ENCODE results near the gene KRTAP12-2.
"Not testable (repeated sequence)": the region's sequence is repeated elsewhere in the genome, so short reads cannot be mapped to it uniquely, and the experiment has no call there.

Gene KRTAP12-2

DNA sequence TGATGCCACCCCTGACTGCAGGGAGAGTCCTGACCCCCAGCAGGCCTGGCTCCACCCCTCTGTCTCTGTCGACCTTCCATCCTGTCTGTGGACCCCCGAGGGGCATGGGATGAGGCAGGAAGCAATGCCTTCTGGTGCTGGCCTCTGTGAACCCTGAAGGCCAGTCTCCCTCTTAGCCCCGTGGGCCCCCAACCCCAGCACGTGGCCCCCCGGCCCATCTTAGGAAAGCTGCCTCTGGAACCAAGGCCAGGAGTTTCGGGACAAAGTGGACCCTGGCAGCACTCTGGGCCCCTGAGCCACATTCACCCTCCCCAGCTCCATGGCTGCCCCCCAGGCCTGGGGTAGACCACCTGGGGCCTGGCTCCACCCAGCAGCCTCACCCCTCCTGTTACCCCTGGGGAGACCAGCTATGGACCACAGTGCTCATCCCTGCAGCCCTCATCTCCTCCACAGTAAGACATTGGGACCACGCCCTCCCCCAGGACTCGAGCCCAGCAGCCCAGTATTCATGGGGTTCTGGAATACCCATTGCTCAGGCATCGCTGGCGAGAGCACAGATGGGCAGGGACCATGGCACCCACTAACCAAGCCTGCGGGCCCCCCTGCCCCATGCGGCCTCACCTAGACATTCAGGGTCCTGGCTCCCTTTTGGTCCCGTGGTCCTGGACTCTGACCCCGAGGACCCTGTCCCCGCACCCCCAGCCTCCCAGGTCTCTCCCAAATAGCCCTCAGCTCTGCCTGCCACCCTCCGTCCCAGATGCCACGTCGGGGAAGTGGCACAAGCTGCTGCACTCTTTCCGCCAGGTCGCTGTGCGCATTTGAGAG, 28.0 kb downstream of the KRTAP12-2 start:
- DNase-seq; in situ Hi-C loops (cut with HindIII; ENCODE audit: low pct_ligation_motif_present, low pct_unique_long_range_greater_than_20kb, low sequenced_read_pairs): not testable (repeated sequence)

DNA sequence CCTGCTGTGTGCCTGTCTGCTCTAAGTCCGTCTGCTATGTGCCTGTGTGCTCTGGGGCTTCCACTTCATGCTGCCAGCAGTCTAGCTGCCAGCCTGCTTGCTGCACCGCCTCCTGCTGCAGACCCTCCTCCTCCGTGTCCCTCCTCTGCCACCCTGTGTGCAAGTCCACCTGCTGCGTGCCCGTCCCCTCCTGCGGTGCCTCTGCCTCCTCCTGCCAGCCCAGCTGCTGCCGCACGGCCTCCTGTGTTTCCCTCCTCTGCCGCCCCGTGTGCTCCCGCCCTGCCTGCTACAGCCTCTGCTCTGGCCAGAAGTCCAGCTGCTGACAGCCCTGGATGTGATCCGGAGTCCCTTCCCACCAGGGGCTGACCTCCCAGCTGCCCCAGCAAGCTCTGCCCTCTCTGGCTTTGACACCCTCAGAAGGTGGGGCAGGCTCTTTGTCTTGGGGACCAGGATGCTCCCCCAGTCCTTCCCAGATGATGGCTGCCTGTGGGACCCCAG, 28.8 kb downstream of the KRTAP12-2 start:
- DNase-seq; in situ Hi-C loops (cut with HindIII; ENCODE audit: low pct_ligation_motif_present, low pct_unique_long_range_greater_than_20kb, low sequenced_read_pairs): not testable (repeated sequence)

DNA sequence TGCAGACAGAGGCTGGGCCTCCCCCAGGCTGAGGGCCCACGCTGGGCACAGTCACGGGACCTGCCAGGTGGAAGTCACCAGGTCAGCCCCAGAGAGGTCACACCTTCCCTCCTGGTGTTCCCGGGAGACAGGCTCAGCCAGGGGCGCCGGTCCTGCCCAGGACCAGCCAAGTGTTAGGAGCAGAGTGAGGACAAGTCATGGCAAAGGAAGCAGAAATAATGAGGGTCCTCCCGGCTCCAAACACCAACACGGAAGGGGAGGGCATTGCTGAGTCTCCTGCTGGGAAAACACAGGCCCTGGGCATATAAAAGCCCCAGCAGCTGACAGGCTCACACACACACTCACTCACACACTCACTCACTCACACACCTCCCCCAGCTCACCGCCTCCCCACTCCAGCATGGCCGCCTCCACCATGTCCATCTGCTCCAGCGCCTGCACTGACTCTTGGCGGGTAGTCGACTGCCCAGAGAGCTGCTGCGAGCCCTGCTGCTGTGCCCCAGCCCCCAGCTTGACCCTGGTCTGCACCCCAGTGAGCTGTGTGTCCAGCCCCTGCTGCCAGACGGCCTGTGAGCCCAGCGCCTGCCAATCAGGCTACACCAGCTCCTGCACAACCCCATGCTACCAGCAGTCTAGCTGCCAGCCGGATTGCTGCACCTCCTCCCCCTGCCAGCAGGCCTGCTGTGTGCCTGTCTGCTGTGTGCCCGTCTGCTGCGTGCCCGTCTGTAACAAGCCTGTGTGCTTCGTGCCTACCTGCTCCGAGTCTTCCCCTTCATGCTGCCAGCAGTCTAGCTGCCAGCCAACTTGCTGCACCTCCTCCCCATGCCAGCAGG, 29.5 kb downstream of the KRTAP12-2 start, which contains the start of gene KRTAP10-10:
TSS of gene KRTAP10-10 (plus strand) at position 339 of the 833 bp plus-strand sequence. CDS start at position 401, 62 bp downstream.
- in situ Hi-C loops (cut with HindIII; ENCODE audit: low pct_ligation_motif_present, low pct_unique_long_range_greater_than_20kb, low sequenced_read_pairs): no loop called here
- DNase-seq: no peak

DNA sequence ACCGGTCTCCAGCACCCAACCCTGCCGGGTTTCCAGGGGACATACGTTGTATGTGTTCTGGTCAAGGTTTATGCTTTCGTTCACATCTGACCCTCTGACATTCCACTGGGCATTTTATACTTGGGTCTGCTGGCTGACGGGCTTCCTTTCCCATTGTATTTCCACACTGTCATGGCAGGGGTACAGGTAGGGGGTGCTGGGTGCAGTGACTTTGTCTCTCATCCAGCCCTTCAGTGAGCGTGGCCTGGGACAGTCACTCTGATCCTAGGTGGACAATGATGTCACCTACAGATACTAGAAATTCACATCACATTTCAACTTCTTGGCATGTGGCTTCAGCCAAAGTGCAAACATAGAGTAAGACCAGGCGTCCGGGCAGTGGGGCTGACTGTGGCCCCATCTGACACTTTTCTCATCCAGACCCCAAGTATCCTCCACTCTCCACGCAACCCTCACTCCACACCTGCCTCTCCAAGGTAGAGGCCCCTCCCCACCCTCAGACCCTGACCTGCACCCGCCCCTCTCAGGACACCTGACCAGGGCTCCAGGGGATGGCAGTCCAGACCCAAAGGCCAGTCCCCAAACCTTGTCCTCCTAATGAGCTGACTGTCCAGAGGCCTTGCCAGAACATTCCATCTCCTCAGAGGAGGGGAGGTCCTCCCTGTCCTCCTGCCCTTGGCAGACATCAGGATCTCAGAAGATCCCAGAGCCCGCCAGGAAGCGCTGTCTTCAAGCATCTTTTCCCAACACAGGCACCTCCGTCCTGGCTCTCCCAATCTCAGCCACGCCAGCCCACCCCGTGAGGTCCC, 30.3 kb downstream of the KRTAP12-2 start:
- no peak for DNase-seq
- in situ Hi-C loops (cut with HindIII; ENCODE audit: low pct_ligation_motif_present, low pct_unique_long_range_greater_than_20kb, low sequenced_read_pairs): no loop called here

DNA sequence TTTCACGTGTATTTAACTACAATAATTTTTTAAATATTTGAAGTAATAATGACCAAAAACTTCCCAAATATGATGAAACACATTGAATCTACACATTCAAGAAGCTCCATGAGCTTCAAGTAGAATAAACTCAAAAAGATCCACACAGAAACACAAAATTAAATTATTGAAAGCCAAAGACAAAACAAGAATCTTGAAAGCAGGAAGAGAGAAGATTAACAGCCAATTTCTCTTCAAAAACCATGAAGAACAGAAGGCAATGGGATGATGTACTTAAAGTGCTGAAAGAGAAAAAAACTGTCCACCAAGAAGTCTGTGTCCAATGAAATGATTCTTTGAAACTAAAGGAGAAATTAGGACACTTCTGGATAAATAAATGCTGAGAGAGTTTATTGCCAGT, 34.7 kb downstream of the KRTAP12-2 start:
- no peak for DNase-seq
- in situ Hi-C loops (cut with HindIII; ENCODE audit: low pct_ligation_motif_present, low pct_unique_long_range_greater_than_20kb, low sequenced_read_pairs): no loop called here

DNA sequence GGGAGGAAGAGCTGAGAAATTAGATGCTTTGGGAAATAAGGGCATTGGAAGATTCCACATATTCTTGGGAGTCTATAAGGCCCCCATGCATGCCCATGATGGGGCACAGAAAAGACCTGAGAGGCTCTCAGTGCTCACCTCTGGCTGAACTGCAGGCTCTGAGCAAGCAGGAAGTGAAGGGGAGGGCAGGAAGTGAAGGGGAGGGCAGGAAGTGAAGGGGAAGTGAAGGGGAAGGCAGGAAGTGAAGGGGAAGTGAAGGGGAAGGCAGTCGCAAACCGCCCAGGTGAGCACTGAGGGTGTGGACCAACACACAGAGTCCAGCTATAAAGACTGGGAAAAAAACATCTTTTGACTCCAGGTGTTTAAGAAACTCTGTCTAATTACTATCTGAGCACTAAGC, 36.3 kb downstream of the KRTAP12-2 start:
- in situ Hi-C loops (cut with HindIII; ENCODE audit: low pct_ligation_motif_present, low pct_unique_long_range_greater_than_20kb, low sequenced_read_pairs): no loop called here
- DNase-seq: no peak

DNA sequence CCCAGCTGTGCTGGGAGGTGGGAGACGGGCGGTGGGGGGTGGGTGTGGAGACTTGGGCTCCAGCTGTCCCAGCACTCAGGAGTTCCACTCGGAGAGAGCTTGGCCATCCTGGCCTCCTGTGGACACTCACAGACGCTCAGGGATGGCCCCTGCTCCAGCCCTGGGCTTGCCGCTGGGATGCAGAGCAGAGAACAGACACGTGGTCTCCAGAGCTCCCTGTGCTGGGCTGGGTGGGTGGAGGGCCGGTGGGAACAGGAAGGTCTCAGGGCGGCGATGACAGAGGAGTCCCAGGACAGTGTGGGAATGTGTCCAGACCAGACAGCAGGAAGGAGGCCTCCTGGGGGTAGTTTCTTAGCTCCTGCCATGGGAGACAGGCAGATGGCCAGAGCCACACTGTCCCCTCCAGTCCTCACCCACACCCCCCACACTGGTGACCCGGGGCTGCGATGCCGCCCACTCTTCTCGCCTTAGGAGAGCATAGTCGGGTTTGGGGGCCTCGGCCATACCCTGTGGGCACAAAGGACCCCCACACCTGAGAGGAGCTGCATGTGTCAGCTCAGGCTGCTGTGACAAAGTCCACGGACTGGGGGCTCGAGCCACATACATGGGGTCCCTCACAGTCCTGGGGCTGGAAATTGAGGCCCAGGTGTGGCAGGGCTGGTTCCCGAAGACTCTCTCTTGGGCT, 37.9 kb downstream of the KRTAP12-2 start:
- DNase-seq: no peak
- in situ Hi-C loops (cut with HindIII; ENCODE audit: low pct_ligation_motif_present, low pct_unique_long_range_greater_than_20kb, low sequenced_read_pairs): no loop called here

DNA sequence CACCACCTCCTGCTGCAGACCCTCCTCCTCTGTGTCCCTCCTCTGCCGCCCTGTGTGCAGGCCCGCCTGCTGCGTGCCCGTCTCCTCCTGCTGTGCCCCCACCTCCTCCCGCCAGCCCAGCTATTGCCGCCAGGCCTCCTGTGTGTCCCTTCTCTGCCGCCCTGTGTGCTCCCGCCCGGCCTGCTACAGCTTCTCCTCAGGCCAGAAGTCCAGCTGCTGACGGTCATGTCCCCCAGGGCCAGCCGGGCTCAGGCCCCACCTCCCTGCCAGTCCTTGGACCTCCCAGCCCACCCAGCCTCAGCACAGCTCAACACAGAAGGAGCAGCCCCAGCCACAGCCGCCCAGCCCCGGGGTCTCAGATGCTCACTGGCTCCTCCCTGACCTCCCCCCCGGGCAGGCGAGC, 38.9 kb downstream of the KRTAP12-2 start:
- DNase-seq; in situ Hi-C loops (cut with HindIII; ENCODE audit: low pct_ligation_motif_present, low pct_unique_long_range_greater_than_20kb, low sequenced_read_pairs): not testable (repeated sequence)

DNA sequence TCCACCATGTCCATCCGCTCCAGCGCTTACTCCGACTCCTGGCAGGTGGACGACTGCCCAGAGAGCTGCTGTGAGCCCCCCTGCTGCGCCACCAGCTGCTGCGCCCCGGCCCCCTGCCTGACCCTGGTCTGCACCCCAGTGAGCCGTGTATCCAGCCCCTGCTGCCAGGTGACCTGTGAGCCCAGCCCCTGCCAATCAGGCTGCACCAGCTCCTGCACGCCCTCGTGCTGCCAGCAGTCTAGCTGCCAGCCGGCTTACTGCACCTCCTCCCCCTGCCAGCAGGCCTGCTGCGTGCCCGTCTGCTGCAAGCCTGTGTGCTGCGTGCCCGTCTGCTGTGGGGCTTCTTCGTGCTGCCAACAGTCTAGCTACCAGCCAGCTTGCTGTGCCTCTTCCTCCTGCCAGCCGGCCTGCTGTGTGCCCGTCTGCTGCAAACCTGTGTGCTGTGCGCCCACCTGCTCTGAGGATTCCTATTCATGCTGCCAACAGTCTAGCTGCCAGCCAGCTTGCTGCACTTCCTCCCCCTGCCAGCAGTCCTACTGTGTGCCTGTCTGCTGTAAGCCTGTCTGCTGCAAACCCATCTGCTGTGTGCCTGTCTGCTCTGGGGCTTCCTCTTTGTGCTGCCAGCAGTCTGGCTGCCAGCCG, 39.4 kb downstream of the KRTAP12-2 start:
- DNase-seq; in situ Hi-C loops (cut with HindIII; ENCODE audit: low pct_ligation_motif_present, low pct_unique_long_range_greater_than_20kb, low sequenced_read_pairs): not testable (repeated sequence)

DNA sequence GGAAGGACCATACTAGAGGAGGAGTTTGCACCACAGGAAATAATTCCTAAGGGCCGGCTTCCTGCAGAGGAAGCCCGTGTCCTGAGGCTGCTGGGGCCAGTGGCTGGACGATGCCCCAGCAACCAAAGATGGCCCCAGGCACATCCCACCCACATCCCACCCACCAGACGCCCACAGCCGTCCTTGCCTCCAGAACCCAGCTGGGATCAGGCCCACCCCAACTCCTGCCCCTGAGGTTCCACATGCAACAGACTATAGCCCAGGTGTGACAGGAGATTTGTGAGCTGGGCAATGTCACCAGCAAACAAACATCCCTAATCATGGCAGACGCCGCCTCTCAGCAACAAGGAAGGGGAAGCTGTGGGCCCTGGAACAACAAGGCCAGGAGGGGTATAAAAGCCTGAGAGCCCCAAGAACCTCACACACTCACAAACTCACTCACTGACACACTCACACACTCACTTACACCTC, 40.0 kb downstream of the KRTAP12-2 start, which contains the start of gene KRTAP10-9:
TSS of gene KRTAP10-9 (plus strand) at position 421 of the 471 bp plus-strand sequence. CDS start 79 bp downstream, outside the sequence.
- DNase-seq: no peak
- in situ Hi-C loops (cut with HindIII; ENCODE audit: low pct_ligation_motif_present, low pct_unique_long_range_greater_than_20kb, low sequenced_read_pairs): no loop called here

DNA sequence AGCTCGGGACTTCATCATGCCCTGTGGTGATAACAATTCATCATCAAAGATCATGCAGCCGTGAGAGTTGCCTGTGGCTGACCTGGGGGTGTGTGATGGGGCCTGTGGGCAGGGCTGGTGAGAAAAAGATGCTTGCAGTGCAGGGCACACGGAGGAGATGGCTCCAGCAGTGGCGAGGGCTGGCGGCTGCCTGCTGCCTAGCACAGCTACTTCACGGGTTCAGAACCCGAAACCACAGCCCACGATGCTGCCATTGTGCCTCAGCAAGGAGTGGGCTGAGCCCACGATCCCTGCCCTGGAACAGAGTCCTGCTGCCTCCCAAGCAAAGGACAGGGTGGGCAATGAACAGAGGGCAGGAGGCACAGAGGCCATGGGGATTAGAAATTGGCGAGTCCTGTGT, 40.5 kb downstream of the KRTAP12-2 start:
- DNase-seq: no peak
- in situ Hi-C loops (cut with HindIII; ENCODE audit: low pct_ligation_motif_present, low pct_unique_long_range_greater_than_20kb, low sequenced_read_pairs): no loop called here

DNA sequence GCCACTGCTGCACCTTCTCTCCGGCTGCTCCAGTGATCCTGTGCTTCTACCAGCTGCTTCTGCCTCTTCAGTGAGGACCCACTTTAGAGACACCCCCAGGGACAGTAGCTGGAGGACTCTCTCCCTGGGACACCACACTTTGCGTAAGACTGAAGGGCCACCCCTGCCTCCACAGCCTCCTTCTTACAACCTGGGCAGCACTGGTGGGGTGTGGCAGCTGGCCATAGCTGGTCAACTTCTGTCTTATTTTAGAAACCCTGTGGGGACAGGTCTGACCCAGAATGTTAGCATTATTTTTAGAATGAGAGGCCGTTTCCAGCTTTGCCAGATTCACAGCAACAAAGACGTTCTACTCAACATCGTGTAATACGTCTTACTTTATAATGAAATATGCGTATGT, 41.0 kb downstream of the KRTAP12-2 start:
- no peak for DNase-seq
- in situ Hi-C loops (cut with HindIII; ENCODE audit: low pct_ligation_motif_present, low pct_unique_long_range_greater_than_20kb, low sequenced_read_pairs): no loop called here

DNA sequence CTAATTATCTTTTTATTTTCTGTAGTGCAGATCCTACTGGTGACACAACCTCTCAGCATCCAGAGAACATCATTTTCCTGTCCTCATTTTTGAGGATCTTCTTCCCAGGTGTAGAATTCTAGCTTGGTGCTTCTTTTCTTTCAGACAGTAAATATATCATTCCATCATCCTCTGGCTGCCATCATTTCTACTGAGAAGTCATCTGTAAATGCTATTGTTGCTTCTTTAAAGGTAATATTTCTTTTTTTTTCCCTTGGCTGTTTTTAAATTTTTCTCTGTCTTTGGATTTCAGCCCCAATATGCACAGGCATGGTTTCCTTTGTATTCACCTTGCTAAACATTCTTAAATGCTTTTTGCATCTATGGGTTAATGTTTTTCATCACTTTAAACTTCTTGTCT, 43.2 kb downstream of the KRTAP12-2 start:
- in situ Hi-C loops (cut with HindIII; ENCODE audit: low pct_ligation_motif_present, low pct_unique_long_range_greater_than_20kb, low sequenced_read_pairs): no loop called here
- no peak for DNase-seq

DNA sequence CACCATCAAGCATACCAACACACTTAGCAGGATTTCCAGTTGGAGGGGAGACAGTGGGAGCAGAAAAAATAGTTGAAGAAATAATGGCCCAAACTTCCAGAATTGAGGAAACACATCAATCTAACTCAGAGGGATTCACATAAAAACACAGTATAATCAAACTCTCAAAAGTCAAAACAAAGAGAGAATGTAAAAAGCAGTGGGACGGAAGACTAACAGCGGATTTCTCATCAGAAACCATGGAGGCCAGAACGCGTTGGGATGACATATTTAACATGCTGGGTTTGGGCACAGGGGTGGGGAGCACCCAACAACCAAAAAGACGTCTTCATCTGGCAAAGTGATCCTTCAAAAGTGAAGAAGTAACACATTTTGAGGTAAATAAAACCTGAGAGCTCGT, 46.8 kb downstream of the KRTAP12-2 start:
- in situ Hi-C loops (cut with HindIII; ENCODE audit: low pct_ligation_motif_present, low pct_unique_long_range_greater_than_20kb, low sequenced_read_pairs): no loop called here
- DNase-seq: no peak

DNA sequence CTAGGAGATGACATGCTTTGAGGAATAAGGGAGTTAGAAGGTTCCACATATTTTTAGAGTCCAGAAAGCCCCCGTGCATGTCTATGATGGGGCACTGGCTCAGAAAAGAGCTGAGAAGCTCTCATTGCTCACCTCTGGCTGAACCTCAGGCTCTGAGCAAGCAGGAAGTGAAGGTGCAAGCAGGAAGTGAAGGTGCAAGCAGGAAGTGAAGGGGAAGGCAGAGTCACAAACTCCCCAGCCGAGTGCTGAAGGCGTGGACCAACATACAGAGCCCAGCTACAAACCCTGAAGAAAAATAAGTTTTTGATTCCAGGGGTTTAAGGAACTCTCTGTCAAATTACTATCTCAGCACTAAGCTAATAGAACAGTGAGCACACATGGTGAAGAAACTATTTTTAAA, 47.8 kb downstream of the KRTAP12-2 start:
- DNase-seq: no peak
- in situ Hi-C loops (cut with HindIII; ENCODE audit: low pct_ligation_motif_present, low pct_unique_long_range_greater_than_20kb, low sequenced_read_pairs): no loop called here

DNA sequence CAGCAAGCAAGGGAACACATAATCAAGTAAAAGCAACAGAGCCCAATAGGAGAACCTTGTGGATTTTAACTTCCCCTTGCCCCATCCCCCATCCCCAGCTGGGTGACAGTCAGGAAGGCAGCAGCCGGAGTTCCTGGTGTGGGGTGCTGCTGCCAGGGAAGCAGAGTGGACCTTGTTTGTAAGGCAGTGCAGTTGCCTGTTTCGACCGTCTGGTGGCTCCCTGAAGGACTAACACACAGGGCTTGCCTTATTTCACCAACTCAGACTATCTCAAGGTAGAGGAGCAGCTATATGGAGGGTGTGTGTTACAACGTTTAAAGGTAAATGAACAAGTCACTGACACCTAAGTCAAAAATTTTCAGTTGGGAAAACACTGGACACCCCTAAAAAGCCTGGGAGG, 48.2 kb downstream of the KRTAP12-2 start:
- no peak for DNase-seq

DNA sequence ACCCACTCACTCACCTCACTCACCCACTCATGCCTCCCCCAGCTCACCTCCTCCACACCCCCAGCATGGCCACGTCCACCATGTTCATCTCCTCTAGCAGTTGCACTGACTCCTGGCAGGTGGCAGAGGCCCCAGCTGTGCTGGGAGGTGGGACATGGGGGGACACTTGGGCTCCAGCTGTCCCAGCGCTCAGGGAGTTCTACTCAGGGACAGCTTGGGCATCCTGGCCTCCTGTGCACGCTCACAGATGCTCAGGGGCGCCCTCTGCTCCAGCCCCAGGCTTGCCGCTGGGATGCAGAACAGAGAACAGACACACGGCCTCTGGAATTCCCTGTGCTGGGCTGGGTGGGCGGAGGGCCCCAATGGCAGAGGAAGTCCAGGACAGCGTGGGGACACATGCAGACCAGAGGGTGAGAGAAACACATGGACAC, 49.6 kb downstream of the KRTAP12-2 start:
- no peak for DNase-seq
- in situ Hi-C loops (cut with HindIII; ENCODE audit: low pct_ligation_motif_present, low pct_unique_long_range_greater_than_20kb, low sequenced_read_pairs): no loop called here

More for the DNA sequence above, 48.2 kb downstream of the KRTAP12-2 start:
- in situ Hi-C loops (cut with HindIII; ENCODE audit: low pct_ligation_motif_present, low pct_unique_long_range_greater_than_20kb, low sequenced_read_pairs): no loop called here

All from ACHN (cell line).